GM21515 (cell line): ENCODE results near the gene TRAPPC2.
A peak's percentile ranks its signal among the peaks of the same experiment; 100 is the strongest.
"Not testable (repeated sequence)": the region's sequence is repeated elsewhere in the genome, so short reads cannot be mapped to it uniquely, and the experiment has no call there.

Experiments
- ATAC-seq: cut with Tn5 transposase; IDR thresholded peaks from one replicate; pipeline ENCODE4 v1.9.1; 2021; ENCODE audit not compliant: unreplicated experiment

The TRAPPC2 gene

DNA sequence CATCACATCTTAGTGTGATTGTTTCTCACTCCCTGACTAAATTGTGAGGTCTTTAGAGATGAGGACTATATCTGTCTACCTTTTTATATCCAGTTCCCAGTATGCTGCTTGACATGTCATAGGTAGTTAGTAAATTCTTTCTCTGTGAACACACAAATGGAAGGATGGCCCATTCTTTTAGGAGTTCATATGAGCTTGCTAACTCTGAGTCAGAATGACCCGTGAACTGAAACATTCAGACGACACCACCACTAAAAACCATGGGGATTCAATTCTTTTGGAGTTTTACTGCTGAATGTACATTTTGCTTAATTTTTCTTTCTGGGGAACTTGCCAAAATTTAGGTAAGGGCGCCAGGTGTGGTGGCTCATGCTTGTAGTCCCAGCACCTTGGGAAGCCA, 14.1 kb upstream of the TRAPPC2 start:
- ATAC-seq = no peak

DNA sequence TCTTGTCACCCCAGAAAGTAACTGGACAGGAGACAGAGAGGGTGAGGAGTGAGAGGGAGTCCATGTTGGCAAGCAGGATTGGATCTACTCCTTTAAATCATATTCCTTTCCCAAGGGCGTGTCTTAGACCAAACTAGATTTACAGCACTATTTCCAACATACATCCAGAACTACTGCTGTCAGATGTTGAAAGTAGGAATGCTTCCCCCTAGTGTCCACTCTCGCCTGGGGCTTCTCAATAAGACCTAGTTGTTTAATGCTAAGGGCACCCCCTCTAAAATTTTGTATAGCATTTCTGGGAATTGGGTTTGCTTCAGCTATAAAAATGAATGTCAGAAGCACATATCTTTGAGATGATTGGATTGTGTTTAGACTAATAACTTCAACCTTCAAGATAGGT, 13.4 kb upstream of the TRAPPC2 start:
- ATAC-seq = no peak

DNA sequence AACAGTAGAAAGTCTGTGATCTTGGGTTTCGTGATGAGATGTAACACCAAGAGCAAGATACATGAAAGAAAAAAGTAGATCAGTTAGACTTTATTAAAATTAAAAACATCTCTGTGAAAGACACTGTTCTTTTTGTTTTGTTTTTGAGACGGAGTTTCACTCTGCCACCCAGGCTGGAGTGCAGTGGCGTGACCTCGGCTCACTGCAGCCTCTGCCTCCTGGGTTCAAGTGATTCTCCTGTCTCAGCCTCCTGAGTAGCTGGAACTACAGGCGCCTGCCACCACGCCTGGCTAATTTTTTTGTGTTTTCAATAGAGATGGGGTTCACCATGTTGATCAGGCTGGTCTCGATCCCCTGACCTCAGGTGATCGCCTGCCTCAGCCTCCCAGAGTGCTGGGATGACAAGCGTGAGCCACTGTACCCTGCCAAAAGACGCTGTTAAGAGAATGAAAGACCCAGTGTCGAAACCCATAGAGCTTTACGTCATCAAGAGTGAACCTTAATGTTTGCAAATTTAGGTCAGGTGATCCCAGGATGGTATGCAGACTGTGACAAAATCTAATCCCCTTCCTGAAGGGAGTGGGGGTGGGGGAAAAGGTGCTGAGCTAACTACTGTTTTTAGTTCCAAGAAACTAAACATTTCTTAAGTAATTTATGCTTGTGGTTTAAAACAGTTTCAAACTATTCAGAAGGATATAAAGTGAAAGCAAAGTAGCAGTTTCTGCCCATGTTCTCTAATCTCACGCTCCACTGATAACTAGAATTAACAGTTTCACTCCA, 8.2 kb upstream of the TRAPPC2 start:
- ATAC-seq = peak; percentile 89

DNA sequence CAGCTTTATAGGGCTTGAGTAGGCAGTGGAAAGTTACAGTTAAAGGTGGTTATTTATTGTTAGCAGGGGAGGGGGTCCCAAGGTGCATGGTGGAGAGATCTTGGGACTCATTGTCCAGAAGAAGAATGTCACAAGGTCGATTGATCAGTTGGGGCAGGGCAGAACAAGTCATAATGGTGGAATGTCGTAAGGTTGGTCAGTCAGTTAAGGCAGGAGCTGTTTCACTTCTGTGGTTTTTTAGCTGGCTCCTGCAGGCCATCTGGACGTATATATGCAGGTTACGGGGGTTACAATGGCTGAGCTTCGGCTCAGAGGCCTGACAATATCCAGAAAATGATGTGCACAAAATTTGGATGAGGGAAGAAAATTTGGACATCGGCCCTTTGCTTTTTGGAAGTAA, 7.3 kb upstream of the TRAPPC2 start:
- ATAC-seq = no peak

DNA sequence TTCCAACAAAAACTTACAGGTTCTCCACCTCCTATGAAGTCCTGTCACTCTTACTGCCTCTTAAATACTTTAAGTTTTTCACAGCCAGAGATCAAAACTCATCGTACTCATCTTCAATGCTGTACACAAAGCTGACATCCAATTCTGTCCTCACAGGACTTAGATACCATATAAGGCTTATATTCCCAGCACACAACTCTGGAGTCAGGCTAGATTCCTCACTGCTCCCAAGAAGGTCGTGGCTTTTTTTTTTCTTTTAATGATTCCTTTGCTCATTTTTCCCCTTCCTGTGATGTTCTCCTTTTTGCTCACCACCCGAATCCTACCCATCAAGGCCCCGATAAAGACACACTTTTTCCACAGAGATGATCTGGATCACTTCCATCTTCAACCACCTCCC, 914 bp downstream of the TRAPPC2 start:
- ATAC-seq = no peak

DNA sequence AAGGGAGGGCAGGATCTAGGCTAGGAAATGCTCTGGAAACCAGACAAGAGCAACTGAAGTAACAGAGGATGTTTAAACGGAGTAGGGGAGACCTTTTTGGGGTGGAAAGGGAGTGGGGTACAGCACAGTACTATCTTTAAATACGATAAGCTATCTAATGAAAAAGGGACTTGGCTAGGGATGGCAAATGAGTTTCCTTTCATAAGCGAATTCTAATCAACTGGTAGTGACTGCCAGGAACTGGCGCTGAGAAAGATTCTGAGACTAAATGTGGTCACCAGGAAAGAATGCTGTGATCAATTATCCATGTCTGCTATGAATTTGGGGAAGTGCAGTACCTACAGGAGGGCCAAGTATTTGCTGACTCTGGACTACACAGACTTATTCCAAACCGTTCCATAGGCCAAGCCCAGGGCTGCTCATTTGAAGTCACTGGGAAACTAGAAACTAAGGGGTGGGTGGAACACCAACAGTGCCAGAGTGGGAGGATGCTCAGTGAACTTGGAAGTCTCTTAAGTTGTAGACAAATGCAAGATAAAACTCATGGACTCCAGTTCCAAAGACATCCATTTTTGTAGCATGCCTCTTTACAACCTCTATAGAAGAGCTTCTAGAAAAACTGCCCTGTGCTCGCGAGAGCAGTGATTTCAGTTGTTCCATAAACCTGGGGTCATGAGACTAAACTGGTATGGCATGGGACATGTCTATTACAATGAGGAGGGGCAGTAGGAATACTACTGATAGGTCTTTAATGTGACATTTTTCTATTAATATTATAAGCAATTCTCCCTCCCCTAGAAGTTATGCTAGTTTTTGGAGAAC, 2.0 kb downstream of the TRAPPC2 start:
- ATAC-seq = no peak

DNA sequence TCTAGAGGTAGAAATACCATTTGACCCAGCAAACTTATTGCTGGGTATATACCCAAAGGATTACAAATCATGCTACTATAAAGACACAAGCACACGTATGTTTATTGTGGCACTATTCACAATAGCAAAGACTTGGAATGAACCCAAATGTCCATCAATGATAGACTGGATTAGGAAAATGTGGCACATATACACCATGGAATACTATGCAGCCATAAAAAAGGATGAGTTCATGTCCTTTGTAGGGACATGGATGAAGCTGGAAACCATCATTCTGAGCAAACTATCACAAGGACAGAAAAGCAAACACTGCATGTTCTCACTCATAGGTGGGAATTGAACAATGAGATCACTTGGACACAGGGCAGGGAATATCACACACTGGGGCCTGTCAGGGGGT, 3.9 kb downstream of the TRAPPC2 start:
- not testable (repeated sequence) for ATAC-seq

DNA sequence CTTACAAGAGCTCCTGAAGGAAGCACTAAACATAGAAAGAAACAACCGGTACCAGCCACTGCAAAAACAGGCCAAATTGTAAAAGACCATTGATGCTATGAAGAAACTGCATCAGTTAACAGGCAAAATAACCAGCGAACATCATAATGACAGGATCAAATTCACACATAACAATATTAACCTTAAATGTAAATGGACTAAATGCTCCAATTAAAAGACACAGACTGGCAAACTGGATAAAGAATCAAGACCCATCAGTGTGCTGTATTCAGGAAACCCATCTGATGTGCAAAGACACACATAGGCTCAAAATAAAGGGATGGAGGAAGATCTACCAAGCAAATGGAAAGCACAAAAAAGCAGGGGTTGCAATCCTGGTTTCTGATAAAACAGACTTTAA, 7.8 kb downstream of the TRAPPC2 start:
- ATAC-seq = not testable (repeated sequence)

DNA sequence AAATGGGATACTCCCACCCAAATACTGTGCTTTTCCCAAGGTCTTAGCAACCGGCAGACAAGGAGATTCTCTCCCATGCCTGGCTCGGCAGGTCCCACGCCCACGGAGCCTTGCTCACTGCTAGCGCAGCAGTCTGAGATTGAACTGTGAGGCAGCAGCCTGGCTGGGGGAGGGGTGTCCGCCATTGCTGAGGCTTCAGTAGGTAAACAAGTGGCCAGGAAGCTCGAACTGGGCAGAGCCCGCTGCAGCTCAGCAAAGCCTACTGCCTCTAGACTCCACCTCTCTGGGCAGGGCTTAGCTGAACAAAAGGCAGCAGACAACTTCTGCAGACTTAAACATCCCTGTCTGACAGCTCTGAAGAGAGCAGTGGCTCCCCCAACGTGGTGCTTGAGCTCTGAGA, 9.5 kb downstream of the TRAPPC2 start:
- not testable (repeated sequence) for ATAC-seq

DNA sequence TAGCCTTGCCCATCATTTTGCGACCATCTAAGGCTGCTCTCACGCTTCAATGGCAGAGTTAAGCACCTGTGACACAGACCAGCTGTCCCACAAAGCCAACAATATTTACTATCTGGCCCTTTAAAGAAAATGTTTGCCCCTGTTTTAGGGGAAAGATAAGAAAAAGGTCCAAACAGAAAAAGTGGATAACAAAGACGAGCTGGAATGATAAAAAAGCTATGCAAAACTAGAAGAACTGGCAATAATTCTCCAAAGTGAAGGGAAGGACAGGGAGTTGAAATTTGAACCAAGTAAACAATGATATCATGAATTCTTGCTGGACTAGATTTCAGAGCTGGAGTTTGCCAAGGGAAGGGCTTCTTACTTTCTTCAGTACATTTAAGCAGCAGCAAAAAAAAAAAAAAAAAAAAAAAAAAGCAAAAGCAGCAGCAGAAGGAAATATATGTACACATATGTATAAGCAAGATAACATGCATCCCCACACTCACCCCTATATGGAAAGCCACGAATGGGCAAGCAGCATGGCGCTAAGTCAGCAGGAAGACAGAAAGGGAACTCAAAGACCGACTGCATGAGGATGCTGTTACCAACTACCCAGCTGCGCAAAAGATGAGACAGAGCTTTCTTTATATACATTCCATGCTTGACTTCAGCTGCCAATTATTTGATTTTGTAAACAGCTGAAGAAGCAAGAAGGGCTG, 12.5 kb downstream of the TRAPPC2 start:
- ATAC-seq = no peak

DNA sequence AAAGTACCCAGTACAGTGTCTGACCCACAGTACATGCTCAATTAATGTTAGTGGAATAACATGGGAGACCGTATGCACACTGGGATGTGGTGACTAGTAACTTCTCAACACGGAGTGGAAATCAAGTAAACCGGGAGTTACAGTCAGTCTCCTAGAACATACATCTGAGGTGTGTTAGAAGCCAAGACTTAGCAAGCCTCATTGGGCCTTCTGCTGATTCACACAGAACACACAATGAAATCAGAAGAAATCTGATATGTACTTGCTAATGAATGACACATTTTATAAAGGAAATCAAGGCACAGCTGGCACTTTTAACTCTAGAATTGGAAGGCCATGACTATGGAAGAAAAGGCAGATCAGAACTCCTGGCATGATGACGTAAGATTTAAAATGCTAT, 13.0 kb downstream of the TRAPPC2 start:
- ATAC-seq = no peak

DNA sequence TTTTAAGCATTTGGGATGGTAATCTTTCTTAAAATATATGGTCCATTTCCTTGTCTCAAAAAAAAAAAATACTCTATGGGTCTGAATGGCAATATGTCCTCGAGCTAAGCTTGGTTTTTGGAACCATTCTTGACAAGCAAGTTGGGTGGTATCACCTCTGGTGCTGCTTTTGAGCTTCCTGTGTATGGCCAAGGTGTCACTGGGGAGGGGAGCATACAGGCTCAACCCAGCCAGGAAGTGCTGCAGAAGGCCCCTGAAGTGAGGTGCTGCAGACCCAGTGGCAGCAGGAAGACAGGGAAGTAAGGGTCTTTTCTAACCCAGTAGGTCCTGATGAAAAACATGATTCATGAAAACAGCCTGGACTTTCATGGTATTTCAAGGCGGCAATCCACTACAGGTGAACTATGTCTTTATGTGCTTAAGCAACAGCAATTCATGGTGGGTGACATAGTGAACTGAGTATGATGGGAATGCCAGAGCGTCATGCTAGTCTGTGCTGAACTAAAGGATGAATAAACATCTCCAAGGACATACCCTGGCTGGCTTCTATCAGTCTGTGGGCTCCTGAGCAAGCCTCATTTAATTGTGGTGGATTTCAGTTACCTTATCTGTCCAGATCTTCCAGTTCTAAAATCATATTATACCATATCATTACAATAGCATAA, 15.1 kb downstream of the TRAPPC2 start:
- no peak for ATAC-seq

DNA sequence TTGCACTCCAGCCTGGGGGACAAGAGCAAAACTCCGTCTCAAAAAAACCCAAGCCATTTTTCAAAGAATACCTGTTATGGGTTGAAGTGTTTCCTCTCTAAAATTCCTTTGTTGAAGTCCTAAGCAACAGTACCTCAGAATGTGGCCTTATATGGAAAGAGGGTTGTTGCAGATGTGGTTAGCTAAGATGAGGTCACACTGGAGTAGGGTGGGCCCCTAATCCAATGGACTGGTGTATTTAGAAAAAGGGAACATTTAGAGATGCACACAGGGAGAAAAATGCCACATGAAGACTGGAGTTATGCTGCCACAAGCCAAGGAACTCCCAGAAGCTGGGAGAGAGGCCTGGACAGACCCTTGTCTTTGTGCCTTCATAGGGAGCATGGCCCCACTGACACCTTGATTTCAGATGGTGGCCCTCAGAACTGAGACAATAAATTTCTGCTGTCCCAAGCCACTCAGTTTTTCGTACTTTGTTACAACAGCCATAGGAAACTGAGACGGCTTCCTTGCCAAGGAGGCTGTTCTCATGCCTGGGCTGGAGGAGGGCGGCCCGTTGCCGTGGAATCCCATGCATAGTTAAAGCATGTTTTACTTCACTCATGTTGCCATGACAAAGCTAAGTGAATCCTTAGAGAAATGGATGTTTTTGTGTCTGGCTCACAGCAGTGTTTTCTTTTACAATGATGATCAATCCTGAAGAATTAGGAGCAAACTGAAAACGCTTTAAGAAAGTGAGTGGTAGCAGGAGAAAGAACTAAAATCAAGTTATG, 16.5 kb downstream of the TRAPPC2 start:
- no peak for ATAC-seq

DNA sequence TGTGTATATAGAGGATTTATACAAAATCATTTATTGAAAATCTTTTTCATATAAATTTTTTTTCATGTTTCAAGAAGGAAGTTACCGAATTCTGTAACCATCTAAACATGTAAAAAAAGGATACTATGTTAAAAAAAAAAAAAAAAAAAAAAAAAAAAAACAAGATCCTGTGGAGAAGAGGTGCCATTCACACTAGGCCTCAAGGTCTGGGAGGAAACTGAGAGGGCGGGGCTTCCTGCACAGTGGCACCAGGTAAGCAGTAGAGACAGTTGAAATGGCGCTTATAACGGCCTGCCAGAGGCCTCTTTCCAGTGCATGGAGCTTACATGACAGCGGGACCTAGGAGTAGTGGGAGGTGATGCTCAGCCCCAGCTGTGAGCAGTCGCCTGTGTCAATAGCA, 17.5 kb downstream of the TRAPPC2 start:
- no peak for ATAC-seq

DNA sequence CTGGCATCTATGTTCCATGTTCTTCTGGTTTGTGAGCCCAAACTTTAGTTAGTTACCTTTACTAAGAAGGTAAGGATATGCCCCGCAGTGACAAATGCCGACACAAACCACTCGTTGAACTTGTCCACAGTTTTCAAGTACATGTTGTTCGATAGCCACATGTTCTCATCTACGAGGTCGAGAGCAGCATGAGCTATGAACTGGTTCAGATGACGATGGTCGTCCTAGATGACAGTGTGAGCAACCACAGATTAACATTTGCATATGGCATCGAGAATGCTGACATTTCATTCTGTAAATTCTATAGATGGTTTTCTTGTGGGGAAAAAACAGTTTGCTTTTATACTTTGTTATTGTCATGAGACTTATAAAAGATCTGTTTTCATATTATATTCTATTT, 18.0 kb downstream of the TRAPPC2 start:
- ATAC-seq = no peak

DNA sequence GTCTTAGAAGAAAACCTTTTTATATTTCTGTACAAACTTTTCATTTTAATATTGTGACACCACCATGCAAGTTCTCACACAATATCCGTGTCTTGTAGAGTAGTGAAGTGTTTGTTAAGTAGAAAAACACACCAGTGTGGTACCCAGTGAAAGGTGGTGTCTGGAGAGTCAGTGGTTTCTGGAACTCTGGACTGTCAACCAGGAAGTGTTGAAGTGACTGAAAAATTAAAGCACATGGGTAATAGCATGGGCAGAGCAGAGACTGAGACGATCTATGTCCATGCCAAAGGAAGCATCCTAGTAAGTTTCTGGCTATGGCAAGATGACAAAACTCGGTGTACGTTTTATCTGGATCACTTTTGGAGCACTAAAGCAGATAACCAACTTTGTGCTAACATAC, 23.3 kb downstream of the TRAPPC2 start:
- ATAC-seq = no peak

DNA sequence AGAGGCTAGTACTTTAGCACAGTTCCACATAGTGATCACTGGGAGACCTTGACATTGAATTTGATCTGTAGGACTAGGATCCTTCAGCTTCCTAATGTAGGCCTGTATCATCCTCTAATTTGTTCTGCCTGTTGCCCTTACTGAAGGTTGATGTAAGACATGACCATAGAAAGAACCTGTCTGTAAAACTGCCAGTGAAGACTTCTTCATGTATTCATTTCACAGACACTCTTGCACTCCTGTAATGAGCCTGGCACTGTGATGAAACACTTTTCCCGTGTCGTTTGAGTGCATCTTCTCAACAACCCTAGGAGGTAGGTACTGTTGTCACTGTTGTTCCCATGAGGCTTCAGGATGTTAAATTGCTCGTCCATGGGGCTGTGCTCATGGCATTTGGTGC, 30.8 kb downstream of the TRAPPC2 start:
- no peak for ATAC-seq

DNA sequence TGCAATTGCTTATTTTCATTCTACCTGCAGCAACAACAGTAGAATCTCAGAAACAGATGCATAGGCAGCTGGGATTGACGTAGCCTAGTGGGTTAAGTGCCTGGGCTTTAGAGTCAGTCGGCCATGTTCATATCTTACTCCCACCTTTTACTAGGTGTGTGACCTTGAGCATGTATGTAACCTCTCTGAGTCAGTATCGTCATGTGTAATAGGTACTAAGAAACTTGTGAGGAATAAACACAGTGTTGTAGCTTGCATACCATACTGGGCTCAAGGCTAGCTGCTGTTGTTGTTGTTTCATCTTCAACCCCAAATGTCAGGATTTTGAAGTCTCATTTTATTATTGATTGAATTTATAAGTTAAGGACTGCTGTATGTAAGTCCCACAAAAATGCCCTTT, 31.3 kb downstream of the TRAPPC2 start:
- ATAC-seq = no peak

DNA sequence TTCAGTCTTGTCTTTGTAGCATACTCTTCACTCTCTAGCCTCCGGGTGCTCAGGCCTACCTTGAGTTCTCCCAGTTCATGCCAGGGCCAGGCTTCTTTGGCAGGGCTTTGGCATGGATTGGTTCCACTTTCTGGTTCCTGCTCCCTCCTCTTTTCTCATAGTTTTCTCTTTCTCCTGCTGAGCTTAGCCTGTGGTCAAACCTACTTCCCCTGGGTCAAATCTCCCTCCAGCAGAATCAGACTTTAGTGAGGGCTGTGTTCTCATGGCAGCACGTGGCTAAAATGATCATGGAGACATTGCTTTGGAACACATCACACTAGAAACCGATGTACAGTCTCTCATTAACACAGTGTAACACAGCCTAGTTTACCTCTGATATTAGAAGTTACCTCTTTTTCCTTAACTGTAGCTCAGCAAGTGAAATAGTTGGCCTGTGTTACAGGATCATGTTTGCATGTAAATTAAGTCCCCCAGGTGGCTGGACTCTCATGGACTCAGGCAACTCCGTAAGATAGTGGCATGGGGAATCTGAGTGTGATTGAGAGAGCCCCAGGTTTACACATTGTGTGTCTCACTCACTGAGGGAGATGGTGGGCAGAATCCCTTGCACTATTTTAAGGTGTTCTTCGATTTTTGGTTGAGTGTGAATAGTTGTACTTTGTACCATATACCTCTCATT, 32.2 kb downstream of the TRAPPC2 start:
- no peak for ATAC-seq

DNA sequence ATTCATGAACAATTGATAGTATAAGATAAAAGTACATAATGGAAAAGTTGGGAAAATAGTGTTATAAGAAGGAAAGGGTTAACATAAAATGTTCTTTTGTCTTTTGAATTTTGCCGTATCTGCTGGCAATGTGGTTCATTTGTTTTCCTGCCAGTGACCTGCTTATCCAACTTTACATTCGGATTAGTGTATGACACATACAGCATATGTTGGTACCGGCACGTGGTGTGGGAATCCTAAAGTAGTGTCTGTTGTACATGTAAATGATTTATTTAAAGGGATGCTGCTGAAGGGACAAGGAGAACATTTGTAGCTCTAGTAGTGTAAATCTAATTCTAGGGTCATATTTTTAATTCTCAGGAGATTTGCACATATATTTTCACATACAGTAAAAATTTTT, 34.0 kb downstream of the TRAPPC2 start:
- ATAC-seq = no peak
